Sigmoid colon (tissue), 7 donors: ENCODE results near the gene KAZN. TPM values are rescaled to one million over a fixed set of nuclear protein-coding genes. Genes with fewer than 3 reads are reported as not detected.

Experiments used
- DNase-seq: peaks from one replicate; pipeline ENCODE4 v3.0.0-alpha.2; 2019
- H3K27ac ChIP-seq, 4 donors: fragments of 200-600 bp; sonication (generic); one replicate each; pipeline ENCODE4 v1.5.1; 2016 to 2019; ENCODE audit warnings: mild to moderate bottlenecking in 1 of 4
- H3K27me3 ChIP-seq, 3 donors: fragments of 200-600 bp; sonication (generic); one replicate each; pipeline ENCODE4 v1.5.1; 2019; ENCODE audit warnings: mild to moderate bottlenecking in 1 of 3
- H3K36me3 ChIP-seq, 4 donors: fragments of 200-600 bp; sonication (generic); one replicate each; pipeline ENCODE4 v1.5.1; 2016 to 2019
- H3K4me1 ChIP-seq, 4 donors: fragments of 200-600 bp; sonication (generic); one replicate each; pipeline ENCODE4 v1.5.1; 2017 to 2019
- H3K4me3 ChIP-seq, 4 donors: fragments of 200-600 bp; sonication (generic); one replicate each; pipeline ENCODE4 v1.5.1; 2017 to 2019; ENCODE audit warnings: mild to moderate bottlenecking in 2 of 4, moderate library complexity in 1 of 4
- H3K9me3 ChIP-seq, 4 donors: fragments of 200-600 bp in 3 of 4; sonication (generic) in 3 of 4; one replicate each; pipeline versions ENCODE4 v1.5.1 to v1.6.1; 2013 to 2019
- EP300 ChIP-seq, 4 donors: sonication (generic); formaldehyde crosslinking; IDR thresholded peaks; one replicate each; pipeline ENCODE4 v1.6.1; 2017; ENCODE audit warnings: antibody characterized with exemption in 4 of 4
- POLR2A ChIP-seq, 2 donors: fragments of 450-650 bp; IDR thresholded peaks; one replicate each; pipeline ENCODE4 v1.6.1; 2016; ENCODE audit warnings: antibody characterized with exemption in 2 of 2, mild to moderate bottlenecking in 2 of 2, moderate library complexity in 2 of 2
- POLR2AphosphoS5 ChIP-seq, 4 donors: sonication (generic); formaldehyde crosslinking; IDR thresholded peaks; one replicate each; pipeline ENCODE4 v1.6.1; 2017; ENCODE audit warnings: antibody characterized with exemption in 4 of 4
- WGBS, 2 donors: extraction: QIAGEN DNeasy Blood & Tissue Kit; methylation state at CpG; one replicate each; pipeline ENCODE4 v1.1.7; 2013; 5-methylcytosine and 5-hydroxymethylcytosine counted together
- intact Hi-C: fragments of 100-400 bp; cut with DNase I; formaldehyde crosslinking; loops from one replicate; pipeline ENCODE4 v1.15.1; 2023
- polyA plus RNA-seq, 3 donors: library from polyadenylated mRNA; stranded (reverse); fragments of 200-250 nt; gene quantifications; one replicate each; pipeline ENCODE4 v1.2.3, GENCODE V29; 2013
- total RNA-seq, 4 donors: library from RNA; depleted of rRNA; stranded (reverse); fragments of >200 nt; gene quantifications; one replicate each; pipeline ENCODE4 v1.1.0, GENCODE V29; 2016
- TF ChIP-seq, protein P1 (sequence below), 4 experiments: fragments of 450-650 bp in 3 of 4; fragments of 200-600 bp in 1 of 4; IDR thresholded peaks; one replicate each; pipeline ENCODE4 v1.5.1; 2016 to 2019; ENCODE audit warnings: antibody characterized with exemption in 4 of 4, mild to moderate bottlenecking in 3 of 4, moderate library complexity in 2 of 4
- donor health status: healthy with polysubstance abuse.
- donor health status: Bipolar disorder and iron deficiency.
- donor health status: healthy.

Gene KAZN
- total and polyA plus RNA-seq, 7 donors, result 2.5 to 11.4 (median 5.6) TPM

DNA sequence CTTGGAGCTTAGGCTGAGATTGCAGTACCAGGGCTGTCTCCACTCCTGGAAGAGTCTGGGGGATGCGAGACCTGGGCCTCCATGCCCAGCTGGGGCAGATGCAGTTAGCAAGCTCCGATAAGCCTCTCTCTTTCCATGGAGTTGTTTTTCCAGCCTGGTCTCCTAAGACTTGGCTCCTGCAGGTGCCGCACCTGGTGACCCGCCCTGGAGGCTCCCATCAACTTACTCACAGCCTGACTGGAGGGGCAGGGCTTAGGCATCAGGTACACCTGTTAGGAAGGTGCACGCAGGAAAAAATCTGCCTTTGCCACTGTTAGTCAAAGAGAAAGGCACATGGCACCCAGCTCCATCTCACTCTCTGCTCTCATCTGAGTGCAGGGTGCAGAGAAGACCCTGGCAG, 356.9 kb downstream of the KAZN start:
- WGBS, 2 donors, result 30 to 80% methylated on average over 5 of the region's 5 CpGs
- Histone ChIP-seq H3K27ac (no peak overlapping the region), H3K27me3 (no peaks in the 10 kb centered on the region), H3K4me1 (peaks cover 0 to 13% (median 10%) of the 10 kb centered on the region in 4 donors), H3K9me3 (peaks cover 0 to 2% (median 0%) of the 10 kb centered on the region in 4 donors), H3K36me3 (no peaks in the 10 kb centered on the region), H3K4me3 (no peak overlapping the region)
- TF ChIP-seq POLR2AphosphoS5 (IDR thresholded peaks at IDR 0.05) (no peak), EP300 (IDR thresholded peaks at IDR 0.05) (no peak), POLR2A (IDR thresholded peaks at IDR 0.05) (no peak)
- TF ChIP-seq, protein P1, sequence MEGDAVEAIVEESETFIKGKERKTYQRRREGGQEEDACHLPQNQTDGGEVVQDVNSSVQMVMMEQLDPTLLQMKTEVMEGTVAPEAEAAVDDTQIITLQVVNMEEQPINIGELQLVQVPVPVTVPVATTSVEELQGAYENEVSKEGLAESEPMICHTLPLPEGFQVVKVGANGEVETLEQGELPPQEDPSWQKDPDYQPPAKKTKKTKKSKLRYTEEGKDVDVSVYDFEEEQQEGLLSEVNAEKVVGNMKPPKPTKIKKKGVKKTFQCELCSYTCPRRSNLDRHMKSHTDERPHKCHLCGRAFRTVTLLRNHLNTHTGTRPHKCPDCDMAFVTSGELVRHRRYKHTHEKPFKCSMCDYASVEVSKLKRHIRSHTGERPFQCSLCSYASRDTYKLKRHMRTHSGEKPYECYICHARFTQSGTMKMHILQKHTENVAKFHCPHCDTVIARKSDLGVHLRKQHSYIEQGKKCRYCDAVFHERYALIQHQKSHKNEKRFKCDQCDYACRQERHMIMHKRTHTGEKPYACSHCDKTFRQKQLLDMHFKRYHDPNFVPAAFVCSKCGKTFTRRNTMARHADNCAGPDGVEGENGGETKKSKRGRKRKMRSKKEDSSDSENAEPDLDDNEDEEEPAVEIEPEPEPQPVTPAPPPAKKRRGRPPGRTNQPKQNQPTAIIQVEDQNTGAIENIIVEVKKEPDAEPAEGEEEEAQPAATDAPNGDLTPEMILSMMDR (IDR thresholded peaks at IDR 0.05), result no peak
- intact Hi-C loops, result no loop called here
- no peak for DNase-seq

GRCh38 chr1:14955976-14956375, 357.5 kb downstream of the KAZN start:
- 71 to 80% methylated on average over 4 of the region's 4 CpGs for WGBS, 2 donors
- TF ChIP-seq, protein P1 (IDR thresholded peaks at IDR 0.05), result no peak
- TF ChIP-seq POLR2A (IDR thresholded peaks at IDR 0.05) (no peak), EP300 (IDR thresholded peaks at IDR 0.05) (no peak), POLR2AphosphoS5 (IDR thresholded peaks at IDR 0.05) (no peak)
- H3K27ac ChIP-seq, result no peak overlapping the region
- H3K4me3 ChIP-seq, result no peak overlapping the region
- no peak for DNase-seq
- no peaks in the 10 kb centered on the region for H3K27me3 ChIP-seq
- H3K36me3 ChIP-seq, result peaks cover 0 to 2% (median 0%) of the 10 kb centered on the region in 4 donors
- intact Hi-C loops, result no loop called here
- peaks cover 0 to 13% (median 10%) of the 10 kb centered on the region in 4 donors for H3K4me1 ChIP-seq
- peaks cover 0 to 2% (median 0%) of the 10 kb centered on the region in 4 donors for H3K9me3 ChIP-seq

- 86 to 90% methylated on average over 11 of the region's 11 CpGs for WGBS, 2 donors
- Histone ChIP-seq H3K9me3 (peaks cover 0 to 2% (median 0%) of the 10 kb centered on the region in 4 donors), H3K27ac (no peak overlapping the region), H3K4me3 (no peak overlapping the region), H3K36me3 (peaks cover 0 to 7% (median 0%) of the 10 kb centered on the region in 4 donors), H3K4me1 (peaks cover 0 to 13% (median 10%) of the 10 kb centered on the region in 4 donors), H3K27me3 (no peaks in the 10 kb centered on the region)
- no peak for DNase-seq
- no peak for TF ChIP-seq POLR2A (IDR thresholded peaks at IDR 0.05)
- TF ChIP-seq EP300 (IDR thresholded peaks at IDR 0.05), result no peak
- no peak for TF ChIP-seq POLR2AphosphoS5 (IDR thresholded peaks at IDR 0.05)
- TF ChIP-seq, protein P1 (IDR thresholded peaks at IDR 0.05), result no peak
- intact Hi-C loops, result no loop called here
These were observed 358.2 kb downstream of the KAZN start for GRCh38 chr1:14956579-14957195.

DNA sequence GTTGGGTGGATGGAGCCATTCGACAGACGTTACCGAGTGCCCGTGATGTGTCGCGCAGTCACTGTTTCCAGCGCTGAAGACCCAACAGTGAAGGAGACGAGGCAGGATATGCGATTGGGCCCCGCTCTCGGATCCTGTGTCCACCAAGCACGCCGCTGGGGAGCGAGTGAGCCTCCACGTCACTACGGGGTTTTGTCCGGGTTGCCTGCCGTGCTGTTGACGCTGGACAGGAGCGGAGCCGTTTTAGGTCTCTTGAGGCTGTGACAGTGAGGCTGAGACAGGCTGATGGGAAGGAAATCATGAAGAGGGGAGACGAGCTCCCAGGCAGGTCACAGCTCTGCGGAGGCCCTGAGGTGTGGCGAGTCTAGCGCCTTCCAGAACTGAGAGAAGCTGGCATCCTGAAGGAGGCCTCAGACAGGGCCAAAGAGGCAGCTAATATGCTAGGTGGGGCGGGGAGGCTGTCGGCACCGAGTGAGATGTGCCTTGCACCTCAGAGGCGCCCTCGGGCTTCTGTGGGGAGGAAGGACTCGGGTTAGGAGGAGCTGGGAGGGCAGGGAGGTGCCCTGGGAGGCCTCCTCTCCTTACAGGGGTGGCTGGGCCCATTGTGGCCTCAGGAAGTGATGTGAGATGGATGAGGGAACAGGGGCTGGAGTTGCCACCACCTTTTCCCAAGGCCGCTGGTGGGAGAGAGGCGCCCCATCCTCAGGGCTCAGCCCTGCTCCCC, 359.1 kb downstream of the KAZN start:
- 93 to 95% methylated on average over 33 of the region's 33 CpGs for WGBS, 2 donors
- TF ChIP-seq, protein P1 (IDR thresholded peaks at IDR 0.05), result no peak
- TF ChIP-seq POLR2AphosphoS5 (IDR thresholded peaks at IDR 0.05), result no peak

More for the DNA sequence above, 359.1 kb downstream of the KAZN start:
- intact Hi-C loops, result no loop called here
- Histone ChIP-seq H3K4me1 (peaks cover 0 to 13% (median 10%) of the 10 kb centered on the region in 4 donors), H3K9me3 (peaks cover 0 to 2% (median 0%) of the 10 kb centered on the region in 4 donors), H3K27me3 (no peaks in the 10 kb centered on the region), H3K27ac (no peak overlapping the region), H3K36me3 (peaks cover 0 to 7% (median 0%) of the 10 kb centered on the region in 4 donors), H3K4me3 (no peak overlapping the region)
- no peak for DNase-seq
